ENCODE measurements around the gene C12orf75.
A peak's percentile ranks its signal among the peaks of the same experiment; 100 is the strongest.
"Not testable (repeated sequence)": the region's sequence is repeated elsewhere in the genome, so short reads cannot be mapped to it uniquely, and the experiment has no call there.

C12orf75 gene

DNA sequence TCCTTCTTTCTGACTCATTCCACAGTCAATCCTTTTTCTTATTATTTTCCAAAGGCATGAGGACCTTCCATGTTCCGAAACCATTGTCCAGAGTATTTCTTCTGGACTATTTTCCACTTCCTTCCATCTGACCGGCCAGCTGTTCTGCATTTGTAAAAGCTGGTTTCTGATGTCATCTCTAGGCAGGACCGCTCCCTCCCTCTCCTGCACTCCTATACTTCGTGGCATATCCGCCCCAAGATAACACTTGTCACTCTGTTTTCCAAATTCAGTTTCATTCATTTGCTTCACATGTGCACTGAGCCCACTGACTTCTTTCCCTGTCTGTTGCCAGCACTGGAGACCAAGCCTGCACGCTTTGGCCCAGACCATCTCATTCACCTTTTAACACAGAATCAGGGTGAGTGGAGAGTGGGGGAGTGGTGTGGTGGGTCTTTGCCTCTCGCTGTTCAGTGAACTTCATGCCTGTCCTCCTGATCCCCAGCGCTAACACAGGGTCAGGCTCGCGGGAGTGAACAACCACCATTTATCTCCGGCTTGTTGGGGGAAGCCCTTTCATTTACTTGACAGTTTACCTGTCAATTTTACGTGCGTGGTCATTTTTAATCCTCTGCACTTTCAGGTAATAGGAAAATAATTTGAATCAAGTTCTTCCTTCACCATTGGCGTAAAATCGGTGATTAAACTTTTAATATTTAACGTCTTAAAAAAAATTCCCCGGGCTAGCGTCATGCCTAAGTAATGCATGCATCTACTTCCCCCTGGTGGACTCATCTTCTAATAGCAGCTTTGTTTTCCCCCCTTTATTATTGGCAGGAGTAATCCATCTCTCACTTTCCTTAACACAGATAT lies 52.5 kb downstream of the C12orf75 start:
- DNase-seq = peak; percentile 60

DNA sequence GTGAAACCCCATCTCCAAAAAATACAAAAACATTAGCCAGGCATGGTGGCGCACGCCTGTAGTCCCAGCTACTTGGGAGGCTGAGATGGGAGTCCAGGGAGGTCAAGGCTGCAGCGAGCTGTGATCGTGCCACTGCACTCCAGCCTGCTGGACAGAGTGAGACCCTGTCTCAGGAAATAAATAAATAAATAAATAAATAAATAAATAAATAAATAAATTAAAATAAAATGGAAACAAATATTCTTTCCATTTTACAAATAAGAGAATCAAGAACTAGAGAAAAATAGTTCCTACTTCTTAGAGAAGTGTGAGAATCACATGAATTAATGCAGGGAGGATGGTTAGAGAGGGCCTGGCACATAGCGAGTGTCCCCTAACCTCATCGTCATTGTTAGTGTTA lies 53.7 kb downstream of the C12orf75 start:
- no peak for DNase-seq

DNA sequence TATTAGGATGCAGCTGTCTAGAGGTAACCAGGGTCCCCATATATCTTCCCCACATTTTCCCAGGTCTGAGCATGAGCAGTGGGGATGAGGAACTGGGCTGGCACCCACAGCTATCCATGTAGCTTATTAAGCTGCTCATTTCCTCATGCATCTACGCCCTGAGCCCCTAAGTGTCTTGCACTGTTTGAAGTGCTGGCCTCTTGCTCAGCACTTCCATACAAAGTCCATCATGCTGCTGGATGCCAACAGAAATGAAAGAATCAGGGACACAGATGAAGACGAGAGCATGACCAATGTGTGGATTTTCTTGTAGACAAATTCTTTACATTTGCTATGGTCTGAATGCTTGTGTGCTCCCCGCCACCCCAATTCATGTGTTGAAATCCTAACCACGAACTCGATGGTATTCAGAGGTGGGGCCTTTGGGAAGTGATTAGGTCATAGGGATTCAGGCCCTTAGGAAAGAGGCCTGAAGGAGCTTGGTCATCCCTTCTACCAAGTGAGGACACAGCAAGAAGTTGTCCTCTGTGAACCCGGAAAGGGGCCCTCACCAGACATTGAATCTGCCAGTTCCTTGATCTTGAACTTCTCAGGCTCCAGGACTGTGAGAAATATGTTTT lies 54.5 kb downstream of the C12orf75 start:
- no peak for DNase-seq

DNA sequence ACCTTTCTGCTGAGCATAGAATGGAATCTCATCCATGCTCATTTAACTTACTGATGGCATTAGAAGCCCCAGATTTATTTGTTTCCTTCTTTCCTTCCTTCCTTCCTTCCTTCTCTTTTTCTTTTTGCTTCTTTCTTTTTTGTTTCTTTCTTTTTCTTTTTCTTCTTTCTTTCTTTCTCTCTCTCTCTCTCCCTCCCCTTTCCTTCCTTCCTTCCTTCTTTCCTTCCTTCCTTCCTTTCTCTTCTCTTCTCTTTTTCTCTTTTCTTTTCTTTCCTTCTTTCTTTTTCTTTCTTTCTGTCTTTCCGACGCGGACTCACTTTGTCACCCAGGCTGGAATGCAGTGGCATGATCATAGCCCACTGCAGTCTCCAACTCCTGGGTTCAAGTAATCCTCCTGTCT lies 55.9 kb downstream of the C12orf75 start:
- no peak for DNase-seq

DNA sequence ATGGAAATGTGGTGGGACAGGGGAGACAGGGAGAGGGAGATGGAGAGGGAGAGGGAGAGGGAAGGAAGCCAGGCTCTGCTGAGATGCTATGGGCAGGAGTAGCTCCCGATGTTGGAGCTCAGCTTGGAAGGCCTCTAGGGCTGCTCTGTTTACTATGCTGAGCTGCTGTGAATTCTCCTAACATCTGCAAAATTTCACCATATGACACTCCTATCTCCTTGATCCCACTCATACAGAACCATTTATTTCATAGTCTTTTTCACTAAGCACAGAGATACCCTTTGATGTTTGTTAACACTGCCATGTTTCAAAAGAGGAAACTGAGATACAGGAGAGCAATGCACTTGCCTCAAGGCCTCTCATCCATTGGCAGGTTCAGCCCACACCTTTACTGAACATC lies 60.7 kb downstream of the C12orf75 start:
- no peak for DNase-seq

DNA sequence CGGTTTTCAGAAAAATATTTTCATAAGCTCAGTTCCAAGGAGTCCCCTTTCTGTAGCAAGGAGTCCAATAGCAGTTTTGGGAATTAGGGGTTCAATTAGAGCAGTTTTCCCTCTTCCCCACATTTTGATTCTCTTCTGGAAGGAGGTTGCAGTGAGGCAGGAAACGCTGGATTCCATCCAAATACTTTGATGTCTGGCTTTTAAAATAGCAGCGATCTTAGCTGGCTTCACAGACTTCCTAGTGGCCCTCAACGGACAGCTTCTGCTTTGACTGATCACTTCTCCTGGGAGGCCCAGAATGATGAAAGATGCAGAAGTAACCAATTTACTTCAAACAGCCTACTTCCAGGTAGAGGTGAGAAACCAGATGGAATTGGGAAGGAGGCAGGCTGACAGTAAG lies 63.1 kb downstream of the C12orf75 start:
- no peak for DNase-seq

DNA sequence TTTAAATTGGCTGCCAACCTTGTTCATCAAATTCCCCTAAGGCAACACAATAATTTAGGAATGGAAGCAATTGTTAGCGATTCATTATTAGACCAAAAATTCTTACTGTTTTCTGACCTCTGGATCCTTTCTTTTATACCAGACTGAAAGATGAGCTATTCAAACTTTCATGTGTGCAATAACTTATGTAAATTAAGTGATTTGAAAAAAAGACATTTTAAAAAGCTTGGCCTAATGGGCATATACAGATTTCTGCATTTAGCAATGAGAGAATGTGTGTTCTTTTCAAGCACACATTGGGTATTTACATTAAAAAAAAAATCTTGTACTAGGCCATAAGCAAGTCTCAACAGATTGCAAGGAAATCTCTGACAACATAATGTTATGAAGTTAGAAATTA lies 65.5 kb downstream of the C12orf75 start:
- no peak for DNase-seq

DNA sequence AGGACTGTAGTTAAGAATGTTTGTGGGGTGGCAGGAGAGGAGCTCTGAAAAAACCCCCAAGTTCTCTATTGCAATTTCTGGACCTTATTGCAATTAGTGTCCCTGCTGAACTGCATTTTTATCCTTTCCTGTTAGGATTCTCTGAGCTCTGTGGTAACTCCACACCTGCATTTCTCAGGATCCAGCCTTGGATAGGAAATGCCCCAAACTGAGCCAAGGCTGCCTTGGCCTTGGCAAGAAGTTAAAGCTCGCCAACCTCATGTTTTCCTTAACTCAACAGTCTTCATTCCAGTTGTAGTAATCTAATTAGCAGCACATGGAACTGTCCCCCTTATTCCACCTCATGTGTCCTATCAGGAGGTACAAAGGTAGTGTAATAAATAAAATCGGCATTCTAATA lies 66.5 kb downstream of the C12orf75 start:
- no peak for DNase-seq

DNA sequence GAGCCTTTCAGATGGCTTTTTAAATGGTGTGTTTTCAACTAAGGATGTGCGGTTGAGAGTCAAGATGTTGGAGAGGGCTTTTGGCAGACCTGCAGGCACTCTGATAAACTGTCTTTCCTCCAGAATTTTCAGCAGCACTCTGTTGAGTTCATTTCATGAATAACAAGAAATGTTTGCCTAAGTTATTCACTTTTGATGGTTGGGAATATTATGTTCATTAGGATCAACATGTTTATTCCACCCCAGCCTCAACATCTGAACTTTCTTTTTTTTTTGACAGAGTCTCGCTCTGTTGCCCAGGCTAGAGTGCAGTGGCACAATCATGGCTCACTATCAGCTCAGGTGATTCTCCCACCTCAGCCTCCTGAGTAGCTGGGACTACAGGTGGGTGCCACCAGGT lies 68.4 kb downstream of the C12orf75 start:
- DNase-seq = no peak

DNA sequence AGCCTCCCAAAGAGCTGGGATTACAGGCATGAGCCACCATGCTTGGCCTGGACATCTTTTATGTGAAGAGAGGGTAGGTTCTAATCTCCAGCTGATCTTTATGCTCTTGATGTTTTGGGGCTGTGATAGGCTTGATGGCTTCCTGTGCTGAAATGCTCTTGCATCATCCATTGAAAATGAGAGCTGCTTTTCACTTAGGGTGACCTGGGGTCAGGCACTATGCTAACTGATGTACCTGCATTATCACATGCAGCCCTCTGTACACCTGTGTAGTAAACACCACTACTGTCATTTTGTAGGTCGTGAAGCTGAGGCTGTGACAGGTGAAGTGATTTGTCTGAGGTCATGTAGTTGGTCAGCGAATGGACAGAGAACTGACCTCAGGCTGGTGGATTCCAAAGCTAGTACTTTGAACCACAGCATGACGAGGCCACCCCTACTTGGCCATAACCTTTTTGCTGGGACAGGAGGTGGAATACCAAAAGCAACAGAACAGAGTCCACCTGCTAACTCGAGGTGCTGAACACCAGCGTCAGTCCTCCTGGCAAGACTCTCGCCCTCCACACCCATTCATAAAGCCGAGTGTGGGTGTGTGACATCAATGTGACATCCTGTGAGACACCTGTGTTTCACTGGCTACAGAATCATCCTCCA lies 69.1 kb downstream of the C12orf75 start:
- no peak for DNase-seq

DNA sequence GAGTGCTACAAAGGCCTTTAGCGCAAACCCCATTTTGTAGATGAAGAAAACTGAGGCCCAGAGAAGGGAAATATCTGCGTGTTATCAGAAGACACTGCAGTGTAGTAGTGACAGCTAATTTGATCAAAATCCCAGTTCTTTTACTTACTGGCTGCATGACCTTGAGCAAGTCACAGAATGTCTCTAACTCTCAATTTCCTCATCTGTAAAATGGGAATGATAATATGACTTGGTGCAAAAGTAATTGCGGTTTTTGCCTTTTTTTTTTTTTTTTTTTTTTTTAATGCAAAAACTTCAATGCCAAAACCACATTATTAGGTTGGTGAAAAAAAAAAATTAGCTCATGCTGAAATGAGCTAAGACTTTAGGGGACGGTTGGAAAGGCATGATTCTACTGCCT lies 69.7 kb downstream of the C12orf75 start:
- no peak for DNase-seq

DNA sequence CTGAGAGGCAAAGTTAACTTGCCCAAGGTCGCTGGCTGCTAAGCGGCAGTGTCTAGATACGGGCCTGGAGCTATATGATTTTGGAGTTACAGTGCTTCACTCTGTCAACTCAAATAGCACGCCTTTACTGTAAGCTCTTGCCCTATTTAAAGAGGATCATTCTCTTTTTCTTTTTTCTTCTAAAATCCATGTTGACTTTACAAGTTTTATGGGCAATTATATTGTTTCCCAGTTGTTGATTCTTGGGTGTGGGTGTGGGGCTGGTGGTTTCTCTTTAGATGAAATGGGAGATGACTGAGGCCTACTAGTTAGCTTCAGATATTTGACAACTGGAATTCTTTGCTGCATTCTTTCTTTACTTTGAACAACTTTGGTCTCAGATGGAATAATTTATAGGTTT lies 70.7 kb downstream of the C12orf75 start:
- no peak for DNase-seq

DNA sequence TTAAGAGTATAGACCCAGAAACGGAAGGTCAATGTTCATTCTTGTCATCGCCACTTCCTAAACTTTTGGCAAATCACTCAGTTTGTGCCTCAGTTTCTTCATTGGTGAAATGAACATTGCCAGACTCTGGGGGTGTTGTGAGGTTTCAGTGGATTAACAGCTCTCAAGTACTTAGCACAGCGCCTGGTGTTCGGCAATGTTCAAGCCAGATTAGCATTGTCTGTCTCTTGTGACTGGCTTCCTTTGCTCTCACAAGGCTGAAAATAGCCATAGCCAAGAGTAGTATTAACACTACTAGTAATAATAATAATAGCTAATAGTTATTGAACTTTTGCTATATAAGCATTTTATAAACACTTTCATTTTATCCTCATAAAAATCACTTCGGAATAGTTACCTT lies 71.9 kb downstream of the C12orf75 start:
- no peak for DNase-seq

DNA sequence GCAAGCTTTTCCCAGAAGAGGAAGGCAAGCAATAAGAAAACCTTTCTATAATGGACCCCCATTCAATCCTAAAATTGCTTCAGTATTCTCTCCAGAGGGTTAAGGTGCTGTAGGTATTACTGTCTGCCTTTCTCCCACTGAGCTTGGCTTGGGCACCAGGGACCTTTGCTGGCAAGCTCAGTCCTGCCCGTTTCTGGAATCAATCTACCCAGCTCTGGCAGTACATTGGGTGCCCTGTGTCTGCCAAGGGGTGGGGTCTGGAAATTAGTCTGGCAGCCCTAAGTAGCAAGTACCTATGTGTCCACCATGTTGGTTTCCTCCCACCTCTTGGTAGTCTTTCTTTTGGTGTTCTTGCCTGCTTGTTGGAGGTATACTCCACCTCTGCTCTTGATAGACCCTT lies 72.6 kb downstream of the C12orf75 start:
- DNase-seq = no peak

DNA sequence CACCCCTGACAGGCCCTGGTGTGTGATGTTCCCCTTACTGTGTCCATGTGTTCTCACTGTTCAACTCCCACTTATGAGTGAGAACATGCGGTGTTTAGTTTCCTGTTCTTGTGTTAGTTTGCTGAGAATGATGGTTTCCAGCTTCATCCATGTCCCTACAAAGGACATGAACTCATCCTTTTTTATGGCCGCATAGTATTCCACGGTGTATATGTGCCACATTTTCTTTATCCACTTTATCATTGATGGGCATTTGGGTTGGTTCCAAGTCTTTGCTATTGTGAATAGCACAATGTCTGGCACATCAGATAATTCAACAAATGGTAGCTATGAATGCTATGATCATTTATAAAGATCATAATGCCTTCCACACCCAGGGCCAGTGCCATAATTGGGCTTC lies 73.6 kb downstream of the C12orf75 start:
- not testable (repeated sequence) for DNase-seq

DNA sequence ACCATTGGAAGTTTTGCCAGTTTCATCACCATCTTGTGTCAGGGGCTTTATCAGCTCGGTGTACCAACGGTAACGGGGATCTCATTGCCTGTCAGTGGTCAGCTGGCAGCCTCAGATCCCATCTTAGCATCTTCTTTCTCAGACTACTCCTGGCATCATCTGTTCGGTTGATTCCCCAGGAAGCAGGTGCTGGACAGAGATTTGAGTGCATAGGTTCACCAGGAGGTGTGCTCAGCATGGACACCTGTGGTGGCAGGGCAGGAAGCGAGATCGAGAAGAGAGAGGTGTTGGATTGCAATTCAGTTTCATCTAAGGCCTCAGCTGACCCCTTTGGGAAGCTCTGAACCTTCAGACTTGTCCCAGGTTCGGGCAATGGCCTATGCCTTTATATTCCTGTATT lies 76.0 kb downstream of the C12orf75 start:
- no peak for DNase-seq

DNA sequence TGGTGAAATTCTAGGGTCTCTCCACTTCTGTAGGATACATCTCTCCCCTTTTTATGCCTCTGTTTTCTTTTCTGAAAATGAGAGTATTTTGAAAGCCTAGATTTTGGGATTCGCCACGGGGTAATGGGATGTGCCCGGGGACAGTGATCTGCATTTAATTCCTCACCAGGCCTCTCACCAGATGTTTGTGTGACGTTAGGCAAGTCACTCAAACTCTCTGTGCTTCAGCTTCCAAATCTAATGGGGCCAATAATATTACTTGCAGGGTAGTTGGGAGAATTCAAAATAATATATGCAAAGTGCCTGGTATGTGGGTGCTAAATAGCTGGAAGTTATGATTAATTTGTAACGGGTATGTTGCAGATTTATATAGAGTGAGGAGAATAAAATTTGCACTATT lies 78.8 kb downstream of the C12orf75 start:
- no peak for DNase-seq

DNA sequence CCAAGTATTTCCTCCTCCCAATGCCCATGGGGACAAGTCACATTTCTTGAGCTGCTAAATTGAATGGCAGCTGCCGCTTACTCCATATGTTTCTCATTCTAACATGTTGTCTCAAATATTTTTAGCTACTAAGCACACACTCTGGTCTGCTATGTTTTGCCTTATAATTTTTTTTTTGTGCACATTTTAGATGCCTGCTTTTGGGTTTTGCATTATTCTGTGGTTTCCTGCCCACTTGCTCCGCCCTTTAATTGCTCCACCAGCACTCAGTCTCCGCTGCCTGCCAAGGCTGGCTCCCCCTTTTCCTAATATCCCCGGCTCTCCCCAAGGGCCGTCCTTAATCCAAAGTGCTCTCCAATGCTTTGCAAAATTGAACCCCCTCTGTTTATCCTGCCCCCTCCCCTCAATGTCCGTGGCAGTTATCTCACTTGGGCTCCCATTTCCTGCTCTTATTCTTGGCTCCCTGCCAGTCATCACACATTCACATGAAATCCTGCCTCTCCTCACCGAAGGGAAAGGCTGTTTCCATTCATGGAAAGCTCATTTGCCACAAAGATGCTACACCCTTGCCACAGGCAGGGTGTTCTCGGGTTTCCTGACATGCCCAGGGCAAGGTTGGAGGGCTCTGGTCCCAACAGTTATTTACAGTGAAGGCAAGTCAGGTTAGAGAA lies 79.4 kb downstream of the C12orf75 start:
- DNase-seq = peak; percentile 98

DNA sequence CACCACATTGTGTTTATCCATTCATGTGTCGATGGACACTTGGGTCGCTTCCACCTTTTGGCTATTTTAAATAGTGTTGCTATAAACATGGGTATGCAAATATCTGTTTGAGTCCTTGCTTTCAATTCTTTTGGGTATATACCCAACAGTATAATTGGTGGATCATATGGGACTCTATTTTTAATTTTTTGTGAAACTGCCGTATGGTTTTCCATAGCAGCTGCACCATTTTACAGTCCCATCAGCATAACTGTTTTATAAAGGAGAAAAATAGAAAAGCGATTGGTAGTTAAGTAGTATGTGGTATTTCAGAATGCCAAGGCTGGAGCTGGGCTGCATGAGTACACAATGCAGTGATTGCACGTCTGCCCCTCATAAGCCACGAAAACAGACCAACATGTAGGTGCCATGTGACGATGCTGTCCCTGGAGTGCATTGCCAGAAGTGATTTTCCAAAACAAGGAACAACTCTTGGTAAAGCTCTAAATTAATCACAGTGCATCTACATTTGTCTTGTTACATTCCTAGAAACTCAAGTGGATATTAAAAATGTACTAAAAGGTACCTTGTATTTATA lies 83.5 kb downstream of the C12orf75 start:
- DNase-seq = no peak

DNA sequence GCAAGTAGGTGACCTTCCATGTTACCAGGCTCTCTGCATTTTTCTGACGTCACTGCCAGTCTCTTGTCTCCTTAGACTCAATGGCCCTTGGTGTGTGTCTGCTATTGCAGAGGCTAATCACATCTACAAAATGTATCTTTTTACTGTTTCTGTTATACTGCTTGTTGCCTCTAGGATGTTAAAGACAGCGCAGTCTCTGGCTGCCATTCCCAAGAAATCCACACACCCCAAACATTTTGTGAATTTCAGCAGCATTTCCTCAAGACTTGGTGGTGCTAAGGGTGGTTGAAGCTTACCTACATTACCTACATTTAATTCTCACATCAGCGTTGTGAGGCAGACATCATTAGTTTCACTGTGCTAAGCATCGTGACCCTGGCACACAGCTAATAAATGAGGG lies 87.2 kb downstream of the C12orf75 start:
- DNase-seq = no peak

DNA sequence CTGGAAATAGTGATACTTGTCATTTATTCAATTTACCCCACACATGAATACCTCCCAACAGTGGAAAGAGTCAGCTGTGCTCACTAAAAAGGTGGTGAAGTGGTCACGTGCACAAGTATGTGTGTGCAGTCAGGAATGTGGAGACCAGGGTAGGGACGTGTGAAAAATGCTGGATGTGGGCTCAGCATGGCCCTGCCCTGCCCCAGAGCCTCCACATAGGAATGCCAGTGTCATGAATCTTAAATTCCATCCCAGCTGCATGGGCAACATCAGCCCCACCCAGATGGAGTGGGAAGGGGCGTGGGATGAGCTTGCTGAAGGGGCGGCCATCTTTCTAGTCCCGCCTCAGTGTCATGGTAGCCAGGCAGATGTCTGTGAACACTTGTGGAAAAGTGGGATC lies 87.7 kb downstream of the C12orf75 start:
- DNase-seq = no peak

DNA sequence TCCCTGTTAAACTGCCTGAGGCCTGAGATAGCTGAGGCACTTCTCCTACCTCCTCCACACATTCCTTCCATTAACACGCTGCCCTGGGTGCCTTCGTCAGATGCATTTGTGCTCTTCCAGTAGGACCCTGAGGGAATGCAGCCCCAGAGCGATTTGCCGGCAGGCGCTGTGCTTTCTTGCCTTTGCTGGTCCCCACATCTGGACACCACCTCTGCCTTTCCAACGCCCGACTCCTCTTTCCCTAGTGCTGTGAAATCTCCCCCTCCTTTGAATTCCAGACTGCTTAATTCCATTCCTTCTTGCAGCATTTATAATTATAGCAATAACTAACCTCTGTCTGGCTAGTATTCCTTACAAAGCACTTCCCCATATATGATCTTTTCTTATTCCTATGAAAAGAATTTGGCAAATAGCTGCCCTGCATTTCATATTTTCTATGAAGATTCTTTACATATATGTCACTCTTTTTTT lies 88.4 kb downstream of the C12orf75 start:
- DNase-seq = no peak

DNA sequence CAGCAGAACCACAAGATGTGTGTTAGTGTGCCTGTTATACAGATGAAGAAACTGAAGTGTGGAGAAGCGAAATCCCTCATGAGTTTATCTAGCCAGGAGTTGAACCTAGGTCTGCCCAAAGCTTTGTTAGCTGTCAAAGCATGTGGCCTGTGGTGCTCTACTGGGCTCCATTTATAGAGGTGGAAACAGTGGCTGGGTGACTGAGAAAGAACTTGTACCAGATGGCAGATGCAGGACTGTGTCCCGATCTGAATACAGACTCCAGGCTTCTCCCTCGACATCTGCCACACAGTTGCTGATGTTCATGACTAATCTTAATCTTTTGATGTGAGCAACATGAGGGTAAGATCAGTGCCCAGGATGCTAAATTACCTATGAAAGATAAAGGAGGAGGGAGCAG lies 89.1 kb downstream of the C12orf75 start:
- DNase-seq = no peak
